Neuronal stem cell (in vitro differentiated cells): ENCODE results near the gene MT1E.

ENCODE experiments used
- DNase-seq: peaks from one replicate; pipeline ENCODE4 v3.0.0-alpha.2; 2013; ENCODE audit warnings: low spot score
- H2AFZ ChIP-seq: one replicate; pipeline ENCODE4 v1.6.1; 2013; ENCODE audit warnings: mild to moderate bottlenecking, low read length, inconsistent platforms
- H2AK5ac ChIP-seq: 2 replicates; pipeline ENCODE4 v1.6.1; 2013; ENCODE audit warnings: low read depth, mild to moderate bottlenecking, inconsistent platforms, low read length, moderate library complexity, mixed read lengths
- H2BK120ac ChIP-seq: 2 replicates; pipeline ENCODE4 v1.6.1; 2013; ENCODE audit warnings: low read depth, mild to moderate bottlenecking, inconsistent platforms, low read length, moderate library complexity, mixed read lengths
- H2BK12ac ChIP-seq: one replicate; pipeline ENCODE4 v1.6.1; 2013; ENCODE audit warnings: low read length, inconsistent platforms
- H2BK15ac ChIP-seq: 2 replicates; pipeline ENCODE4 v1.6.1; 2013; ENCODE audit warnings: mild to moderate bottlenecking, low read length, inconsistent platforms, mixed read lengths
- H2BK5ac ChIP-seq: one replicate; pipeline ENCODE4 v1.6.1; 2013; ENCODE audit warnings: inconsistent platforms, mild to moderate bottlenecking, low read length, moderate library complexity
- H3K14ac ChIP-seq: one replicate; pipeline ENCODE4 v1.6.1; 2013; ENCODE audit warnings: low read length, inconsistent platforms
- H3K18ac ChIP-seq: 2 replicates; pipeline ENCODE4 v1.6.1; 2013; ENCODE audit warnings: low read length, inconsistent platforms
- H3K23ac ChIP-seq: 2 replicates; pipeline ENCODE4 v1.6.1; 2013; ENCODE audit warnings: low read depth, mild to moderate bottlenecking, mixed read lengths, low read length, inconsistent platforms; ENCODE audit not compliant: poor library complexity
- H3K27ac ChIP-seq: replicated peaks from 3 replicates; pipeline ENCODE4 v1.5.1; 2013; ENCODE audit warnings: low read length, inconsistent platforms
- H3K27me3 ChIP-seq, 3 experiments: 2 replicates each; pipeline ENCODE4 v1.6.1; 2013; ENCODE audit warnings: low read length in 3 of 3, mild to moderate bottlenecking in 2 of 3, inconsistent platforms in 1 of 3, low read depth in 1 of 3, mixed read lengths in 1 of 3, moderate library complexity in 1 of 3; ENCODE audit not compliant: control insufficient read depth in 3 of 3, insufficient read depth in 3 of 3
- H3K36me3 ChIP-seq, 2 donors: replicated peaks in 1 of 2; 2 replicates each; pipeline ENCODE4 v1.6.1; 2013; ENCODE audit warnings: low read length in 2 of 2; ENCODE audit not compliant: control insufficient read depth in 2 of 2, insufficient read depth in 2 of 2
- H3K4ac ChIP-seq: 2 replicates; pipeline ENCODE4 v1.6.1; 2013; ENCODE audit warnings: inconsistent platforms, mild to moderate bottlenecking, low read length, moderate library complexity
- H3K4me1 ChIP-seq, 2 donors: 1 replicate in 1 of 2; 2 replicates in 1 of 2; pipeline ENCODE4 v1.6.1; 2013; ENCODE audit warnings: low read length in 2 of 2, low read depth in 1 of 2; ENCODE audit not compliant: control insufficient read depth in 2 of 2, insufficient read depth in 1 of 2
- H3K4me2 ChIP-seq: one replicate; pipeline ENCODE4 v1.6.1; 2013; ENCODE audit warnings: mild to moderate bottlenecking, low read length, inconsistent platforms; ENCODE audit not compliant: insufficient read depth, poor library complexity, severe bottlenecking
- H3K4me3 ChIP-seq, 2 donors: 2 replicates each; pipeline ENCODE4 v1.5.1; 2013; ENCODE audit warnings: low read length in 2 of 2, mild to moderate bottlenecking in 2 of 2, inconsistent platforms in 1 of 2, moderate library complexity in 1 of 2
- H3K79me1 ChIP-seq: one replicate; pipeline ENCODE4 v1.6.1; 2013; ENCODE audit warnings: low read depth, mild to moderate bottlenecking, inconsistent platforms, low read length, moderate library complexity
- H3K9ac ChIP-seq: one replicate; pipeline ENCODE4 v1.6.1; 2013; ENCODE audit warnings: mild to moderate bottlenecking, low read depth, low read length, inconsistent platforms; ENCODE audit not compliant: poor library complexity
- H3K9me3 ChIP-seq, 2 donors: replicated peaks in 1 of 2; 2 replicates each; pipeline versions ENCODE3 to v1.6.1; 2013; ENCODE audit warnings: low read length in 2 of 2, mild to moderate bottlenecking in 2 of 2, inconsistent platforms in 1 of 2, low read depth in 1 of 2, mixed read lengths in 1 of 2, moderate library complexity in 1 of 2; ENCODE audit not compliant: control insufficient read depth in 2 of 2, insufficient read depth in 1 of 2
- H4K8ac ChIP-seq: one replicate; pipeline ENCODE4 v1.6.1; 2013; ENCODE audit warnings: low read depth, mild to moderate bottlenecking, inconsistent platforms, low read length, moderate library complexity
- H4K91ac ChIP-seq: one replicate; pipeline ENCODE4 v1.6.1; 2013; ENCODE audit warnings: low read length, low read depth, mild to moderate bottlenecking, inconsistent platforms; ENCODE audit not compliant: poor library complexity
- WGBS, 2 donors: extraction: QIAGEN DNeasy Blood & Tissue Kit; methylation state at CpG; one replicate each; pipeline ENCODE4 v1.1.7; 2013; ENCODE audit warnings: missing lambda C conversion rate in 2 of 2, mixed read lengths in 1 of 2; ENCODE audit not compliant: insufficient read length in 2 of 2, insufficient replicate concordance in 1 of 2; ENCODE audit errors: extremely low coverage in 2 of 2; 5-methylcytosine and 5-hydroxymethylcytosine counted together

The MT1E gene

DNA sequence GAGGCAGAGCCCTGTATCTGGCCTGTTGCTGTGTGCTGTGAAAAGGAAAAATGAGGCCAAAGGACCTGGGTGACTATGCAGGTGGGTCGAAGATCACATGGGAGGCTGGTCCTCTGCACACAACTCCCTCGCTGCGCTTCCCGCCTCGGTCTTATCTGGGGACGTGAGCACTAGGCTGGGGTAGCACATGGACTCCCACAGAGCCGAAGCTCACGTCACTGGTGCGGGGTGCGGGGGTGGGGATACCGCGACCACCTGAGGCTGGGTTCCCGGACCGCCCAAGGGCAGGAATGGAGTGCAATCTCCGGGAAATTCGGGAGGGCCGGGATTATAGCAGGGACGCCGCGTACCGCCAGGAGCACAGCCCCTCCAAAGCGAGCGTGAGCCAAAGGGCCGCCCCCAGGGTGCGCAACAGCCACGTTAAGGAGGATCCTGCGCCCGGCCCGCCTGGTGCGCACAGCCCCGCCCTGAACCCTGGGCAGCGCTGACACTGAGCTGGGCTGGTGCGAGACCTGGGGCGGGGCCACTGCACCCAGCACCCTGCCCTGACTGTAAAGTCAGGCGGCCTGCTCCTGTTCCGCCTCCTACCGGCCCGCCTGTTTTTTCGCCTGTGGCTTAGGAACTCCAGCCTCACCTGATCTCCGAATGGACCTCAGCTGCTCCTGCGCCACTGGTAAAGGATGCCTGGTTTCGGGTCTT, 17.6 kb downstream of the MT1E start:
- H2BK12ac ChIP-seq, result no peak overlapping the region
- no peaks in the 10 kb centered on the region for H3K36me3 ChIP-seq
- no peak overlapping the region for H4K8ac ChIP-seq
- no peaks in the 10 kb centered on the region for H3K79me1 ChIP-seq
- H3K4ac ChIP-seq, result no peak overlapping the region
- no peak for DNase-seq
- H3K4me1 ChIP-seq, result peaks cover 1% of the 10 kb centered on the region in 2 donors
- no peak overlapping the region for H3K4me2 ChIP-seq
- H2AFZ ChIP-seq, result no peak overlapping the region
- no peak overlapping the region for H3K9ac ChIP-seq
- no peak overlapping the region for H2BK15ac ChIP-seq
- H2BK5ac ChIP-seq, result no peak overlapping the region
- no peak overlapping the region for H3K14ac ChIP-seq
- peaks cover 34 to 100% (median 98%) of the 10 kb centered on the region in 3 experiments for H3K27me3 ChIP-seq
- H3K9me3 ChIP-seq, result peaks cover 0 to 2% of the 10 kb centered on the region in 2 donors
- no peak overlapping the region for H2AK5ac ChIP-seq
- WGBS, 2 donors, result no CpG with 5 or more reads among the region's 42 CpGs
- peak overlapping the region in 1 of 2 donors; percentile 5 for H3K4me3 ChIP-seq
- H3K27ac ChIP-seq, result no peak overlapping the region
- peak overlapping the region; percentile 40 for H3K23ac ChIP-seq
- no peak overlapping the region for H3K18ac ChIP-seq
- H2BK120ac ChIP-seq, result no peak overlapping the region
- no peak overlapping the region for H4K91ac ChIP-seq

DNA sequence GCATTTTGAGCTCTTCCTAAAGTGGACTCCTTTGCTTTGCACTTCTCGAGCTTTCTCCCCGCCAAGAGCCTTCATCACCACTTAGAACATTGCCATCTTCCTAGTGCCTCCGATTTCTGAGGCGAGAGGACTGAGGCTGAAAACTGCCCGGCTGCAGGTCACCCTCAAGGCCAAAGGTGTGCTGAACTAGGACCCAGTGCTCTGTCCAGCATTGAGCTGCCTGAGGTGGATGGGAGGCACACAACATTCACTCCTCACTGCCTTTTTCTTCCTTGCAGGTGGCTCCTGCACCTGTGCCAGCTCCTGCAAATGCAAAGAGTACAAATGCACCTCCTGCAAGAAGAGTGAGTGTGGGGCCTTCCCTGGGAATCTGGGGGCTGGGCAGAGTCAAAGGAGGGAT, 18.3 kb downstream of the MT1E start:
- no peak overlapping the region for H2BK12ac ChIP-seq
- no CpG with 5 or more reads among the region's 5 CpGs for WGBS, 2 donors
- no peak overlapping the region for H3K4me3 ChIP-seq

DNA sequence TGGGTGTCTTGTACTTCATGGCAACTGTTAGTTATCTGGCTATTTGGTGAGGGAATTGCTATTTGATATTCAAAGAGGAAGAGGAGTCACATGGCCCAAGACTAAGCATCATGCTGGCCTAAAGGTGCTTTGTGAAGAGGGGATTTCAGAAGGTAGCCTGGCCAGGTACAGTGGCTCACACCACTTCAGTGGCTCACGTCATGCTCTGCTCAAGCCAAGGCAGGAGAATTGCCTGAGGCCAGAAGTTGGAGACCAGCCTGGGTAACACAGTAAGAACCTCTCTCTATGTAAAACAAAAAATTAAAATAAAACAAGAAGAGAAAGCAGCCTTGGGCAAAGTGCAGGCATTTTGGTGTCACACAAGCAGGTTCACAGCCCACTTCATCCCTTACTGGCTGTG, 19.7 kb downstream of the MT1E start:
- Histone ChIP-seq H3K79me1 (no peaks in the 10 kb centered on the region), H2BK15ac (no peak overlapping the region), H3K14ac (no peak overlapping the region), H3K4me1 (no peaks in the 10 kb centered on the region), H3K4ac (no peak overlapping the region), H3K27me3 (peaks cover 28 to 100% (median 90%) of the 10 kb centered on the region in 3 experiments), H3K9me3 (peaks cover 0 to 2% of the 10 kb centered on the region in 2 donors), H2BK5ac (no peak overlapping the region), H4K8ac (no peak overlapping the region), H4K91ac (no peak overlapping the region), H3K23ac (no peak overlapping the region), H2BK120ac (no peak overlapping the region), H3K27ac (no peak overlapping the region), H3K9ac (no peak overlapping the region), H2AK5ac (no peak overlapping the region), H3K18ac (no peak overlapping the region), H3K36me3 (no peaks in the 10 kb centered on the region), H2AFZ (no peak overlapping the region), H2BK12ac (no peak overlapping the region), H3K4me3 (no peak overlapping the region), H3K4me2 (no peak overlapping the region)
- DNase-seq, result no peak
- WGBS, 2 donors, result no CpG with 5 or more reads among the region's 1 CpG

More for the DNA sequence above, 18.3 kb downstream of the MT1E start:
- H3K4me2 ChIP-seq, result no peak overlapping the region
- H3K9ac ChIP-seq, result no peak overlapping the region
- peaks cover 0 to 2% of the 10 kb centered on the region in 2 donors for H3K9me3 ChIP-seq
- no peak for DNase-seq
- no peak overlapping the region for H3K23ac ChIP-seq
- H2BK5ac ChIP-seq, result no peak overlapping the region
- H3K27me3 ChIP-seq, result peaks cover 30 to 100% (median 98%) of the 10 kb centered on the region in 3 experiments
- H3K27ac ChIP-seq, result no peak overlapping the region
- no peak overlapping the region for H2BK120ac ChIP-seq
- no peak overlapping the region for H3K14ac ChIP-seq
- H3K36me3 ChIP-seq, result no peaks in the 10 kb centered on the region
- no peak overlapping the region for H3K18ac ChIP-seq
- no peaks in the 10 kb centered on the region for H3K4me1 ChIP-seq
- no peak overlapping the region for H4K91ac ChIP-seq
- no peak overlapping the region for H3K4ac ChIP-seq
- H2BK15ac ChIP-seq, result no peak overlapping the region
- H2AK5ac ChIP-seq, result no peak overlapping the region
- no peak overlapping the region for H2AFZ ChIP-seq
- no peaks in the 10 kb centered on the region for H3K79me1 ChIP-seq
- no peak overlapping the region for H4K8ac ChIP-seq

DNA sequence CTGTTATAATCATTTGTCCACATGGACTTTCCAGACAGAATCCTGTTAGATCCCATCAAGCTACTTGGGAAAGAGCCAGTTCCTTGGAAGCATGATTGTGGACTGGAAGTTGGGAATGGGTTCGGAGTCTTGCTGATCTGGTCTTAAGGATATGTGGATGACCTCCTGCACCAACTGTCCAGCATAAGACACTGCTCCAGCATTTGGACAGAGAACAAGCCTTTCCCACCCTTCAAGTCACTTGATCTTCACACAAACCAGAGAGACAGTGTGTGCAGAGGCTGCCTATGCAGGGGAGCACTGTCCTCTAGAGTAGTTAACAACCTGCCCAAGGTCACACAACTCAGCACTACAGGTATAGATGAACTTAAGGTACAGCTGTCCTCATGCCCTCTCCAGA, 20.3 kb downstream of the MT1E start:
- Histone ChIP-seq H4K91ac (no peak overlapping the region), H2BK15ac (no peak overlapping the region), H3K4me2 (no peak overlapping the region), H3K9ac (no peak overlapping the region), H3K23ac (no peak overlapping the region), H3K36me3 (no peaks in the 10 kb centered on the region), H3K14ac (no peak overlapping the region), H2BK12ac (no peak overlapping the region), H4K8ac (no peak overlapping the region), H3K27ac (no peak overlapping the region), H2AFZ (no peak overlapping the region), H3K18ac (no peak overlapping the region), H3K4me3 (peak overlapping the region in 1 of 2 donors; percentile 6), H2BK120ac (no peak overlapping the region), H2BK5ac (no peak overlapping the region), H3K9me3 (peaks cover 0 to 2% of the 10 kb centered on the region in 2 donors), H3K79me1 (no peaks in the 10 kb centered on the region), H3K4me1 (no peaks in the 10 kb centered on the region), H3K27me3 (peaks cover 28 to 100% (median 84%) of the 10 kb centered on the region in 3 experiments), H2AK5ac (no peak overlapping the region), H3K4ac (no peak overlapping the region)
- no peak for DNase-seq
- WGBS, 2 donors, result no CpG with 5 or more reads among the region's 1 CpG
